C4-2B (cell line): Measurements from ENCODE around the gene DEPDC1B.
"Not testable (repeated sequence)": the region's sequence is repeated elsewhere in the genome, so short reads cannot be mapped to it uniquely, and the experiment has no call there.

Experiments
- H3K27ac ChIP-seq: fragments of 450-650 bp; 2 replicates; pipeline ENCODE4 v1.5.1; 2017
- ZFX ChIP-seq: fragments of 450-650 bp; IDR thresholded peaks from 2 replicates; pipeline ENCODE4 v1.6.1; 2017
- TF ChIP-seq, protein P1 (sequence below): fragments of 450-650 bp; conservative IDR thresholded peaks from 2 replicates; pipeline ENCODE4 v1.5.1; 2017; ENCODE audit warnings: mild to moderate bottlenecking

DEPDC1B gene

GRCh38 chr5:60727033-60727679, 27.2 kb upstream of the DEPDC1B start:
- TF ChIP-seq, protein P1, sequence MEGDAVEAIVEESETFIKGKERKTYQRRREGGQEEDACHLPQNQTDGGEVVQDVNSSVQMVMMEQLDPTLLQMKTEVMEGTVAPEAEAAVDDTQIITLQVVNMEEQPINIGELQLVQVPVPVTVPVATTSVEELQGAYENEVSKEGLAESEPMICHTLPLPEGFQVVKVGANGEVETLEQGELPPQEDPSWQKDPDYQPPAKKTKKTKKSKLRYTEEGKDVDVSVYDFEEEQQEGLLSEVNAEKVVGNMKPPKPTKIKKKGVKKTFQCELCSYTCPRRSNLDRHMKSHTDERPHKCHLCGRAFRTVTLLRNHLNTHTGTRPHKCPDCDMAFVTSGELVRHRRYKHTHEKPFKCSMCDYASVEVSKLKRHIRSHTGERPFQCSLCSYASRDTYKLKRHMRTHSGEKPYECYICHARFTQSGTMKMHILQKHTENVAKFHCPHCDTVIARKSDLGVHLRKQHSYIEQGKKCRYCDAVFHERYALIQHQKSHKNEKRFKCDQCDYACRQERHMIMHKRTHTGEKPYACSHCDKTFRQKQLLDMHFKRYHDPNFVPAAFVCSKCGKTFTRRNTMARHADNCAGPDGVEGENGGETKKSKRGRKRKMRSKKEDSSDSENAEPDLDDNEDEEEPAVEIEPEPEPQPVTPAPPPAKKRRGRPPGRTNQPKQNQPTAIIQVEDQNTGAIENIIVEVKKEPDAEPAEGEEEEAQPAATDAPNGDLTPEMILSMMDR, result no peak
- no peak for TF ChIP-seq ZFX
- H3K27ac ChIP-seq, result no peak overlapping the region

- TF ChIP-seq, protein P1, result no peak
- no peak for TF ChIP-seq ZFX
- no peak overlapping the region for H3K27ac ChIP-seq
These were observed 24.2 kb upstream of the DEPDC1B start for GRCh38 chr5:60724126-60724525.

GRCh38 chr5:60722416-60722815, 22.4 kb upstream of the DEPDC1B start:
- no peak overlapping the region for H3K27ac ChIP-seq
- TF ChIP-seq ZFX, result no peak
- TF ChIP-seq, protein P1, result no peak

DNA sequence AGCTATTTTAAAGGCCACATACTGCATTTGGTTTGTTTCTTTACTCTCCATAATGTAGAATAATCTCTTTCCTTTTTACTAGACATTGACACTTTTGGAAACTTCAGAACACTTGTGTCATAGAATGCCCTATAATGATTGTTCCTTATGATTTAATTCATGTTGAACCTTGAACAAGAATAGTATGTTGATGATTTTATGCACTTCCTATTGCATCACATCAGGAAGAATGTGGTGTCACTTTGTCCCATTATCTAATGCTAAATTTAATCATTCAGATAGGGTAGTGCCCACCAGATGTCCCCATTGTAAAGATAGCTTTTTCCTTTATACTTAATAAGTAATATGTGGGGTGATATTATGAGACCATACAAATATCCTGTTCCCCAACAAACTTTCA, 19.4 kb upstream of the DEPDC1B start:
- TF ChIP-seq, protein P1, result no peak
- no peak for TF ChIP-seq ZFX
- H3K27ac ChIP-seq, result no peak overlapping the region

DNA sequence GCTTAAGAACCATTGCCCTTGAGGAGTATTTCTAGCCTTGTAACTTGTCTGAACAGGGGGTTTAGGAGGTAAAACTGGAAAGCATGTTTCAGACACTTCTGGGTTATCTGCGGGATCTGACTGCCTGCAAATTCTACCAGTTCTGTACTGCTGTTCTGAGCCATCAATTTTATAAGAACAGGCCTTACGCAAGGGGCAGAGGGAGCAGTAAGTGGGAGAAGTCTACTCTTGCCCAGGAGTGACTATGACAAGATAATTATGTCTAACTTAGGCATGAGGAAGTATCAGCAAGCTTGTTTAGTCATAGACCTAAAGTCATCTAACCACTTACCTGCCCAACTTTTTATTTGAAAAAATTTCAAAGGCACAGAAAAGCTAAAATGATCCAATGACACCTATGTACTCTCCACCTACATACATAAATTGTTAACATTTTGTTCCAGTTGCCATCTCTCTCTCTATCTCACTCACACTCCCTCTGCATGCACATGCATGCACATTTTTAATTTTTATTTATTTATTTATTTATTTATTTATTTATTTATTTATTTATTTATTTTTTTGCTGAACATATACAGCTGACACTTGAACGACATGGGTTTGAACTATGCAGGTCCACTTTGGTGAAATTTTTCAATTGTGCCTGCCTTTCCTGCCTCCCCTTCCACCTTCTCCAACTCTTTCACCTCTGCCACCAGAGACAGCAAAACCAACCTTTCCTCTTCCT, 18.4 kb upstream of the DEPDC1B start:
- no peak for TF ChIP-seq ZFX
- TF ChIP-seq, protein P1, result no peak
- no peak overlapping the region for H3K27ac ChIP-seq

GRCh38 chr5:60715201-60715928, 15.4 kb upstream of the DEPDC1B start:
- H3K27ac ChIP-seq, result not testable (repeated sequence)

DNA sequence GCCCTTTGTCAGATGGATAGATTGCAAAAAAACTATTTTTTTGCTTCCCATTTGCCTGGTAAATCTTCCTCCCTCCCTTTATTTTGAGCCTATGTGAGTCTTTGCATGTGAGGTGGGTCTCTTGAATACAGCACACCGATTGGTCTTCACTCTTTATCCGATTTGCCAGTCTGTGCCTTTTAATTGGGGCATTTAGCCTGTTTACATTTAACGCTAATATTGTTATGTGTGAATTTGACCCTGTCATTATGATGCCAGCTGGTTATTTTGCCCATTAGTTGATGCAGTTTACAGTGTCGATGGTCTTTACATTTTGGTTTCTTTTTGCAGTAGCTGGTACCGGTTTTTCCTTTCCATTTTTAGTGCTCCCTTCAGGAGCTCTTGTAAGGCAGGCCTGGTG, 13.0 kb upstream of the DEPDC1B start:
- TF ChIP-seq, protein P1, result no peak
- no peak for TF ChIP-seq ZFX

DNA sequence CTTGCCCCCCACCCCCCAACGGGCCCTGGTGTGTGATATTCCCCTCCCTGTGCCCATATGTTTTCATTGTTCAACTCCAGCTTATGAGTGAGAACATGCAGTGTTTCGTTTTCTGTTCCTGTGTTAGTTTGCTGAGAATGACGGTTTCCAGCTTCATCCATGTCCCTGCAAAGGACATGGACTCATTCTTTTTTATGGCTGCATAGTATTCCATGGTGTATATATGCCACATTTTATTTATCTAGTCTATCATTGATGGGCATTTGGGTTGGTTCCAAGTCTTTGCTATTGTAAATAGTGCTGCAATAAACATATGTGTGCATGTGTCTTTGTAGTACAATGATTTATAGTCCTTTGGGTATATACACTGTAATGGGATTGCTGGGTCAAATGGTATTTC, 11.9 kb upstream of the DEPDC1B start:
- not testable (repeated sequence) for H3K27ac ChIP-seq

More for the DNA sequence above, 13.0 kb upstream of the DEPDC1B start:
- H3K27ac ChIP-seq, result no peak overlapping the region
